Stimulated activated CD4-positive, alpha-beta T cell treated with anti-CD3 and anti-CD28 coated beads, TNF-alpha, amount 100 ng/mL, for 4 hours (primary cell): ENCODE data around the gene CLEC4C.
"Not testable (repeated sequence)": the region's sequence is repeated elsewhere in the genome, so short reads cannot be mapped to it uniquely, and the experiment has no call there.

Source experiments
- DNase-seq, 3 experiments: peaks; one replicate each; pipeline ENCODE4 v3.0.0-alpha.2; 2020; ENCODE audit warnings: low read depth in 3 of 3

The CLEC4C gene

GRCh38 chr12:7747246-7747645 is at the start of gene CLEC4C:
CLEC4C (minus strand) TSS chr12:7747375; CDS start chr12:7747348, 27 bp downstream.
- no peak for DNase-seq

GRCh38 chr12:7793211-7793610 is 46.0 kb upstream of the CLEC4C start:
- no peak for DNase-seq

- DNase-seq = not testable (repeated sequence)
These were observed 41.8 kb upstream of the CLEC4C start, which contains the start of gene NANOG for GRCh38 chr12:7788884-7789528. NANOG (plus strand) TSS chr12:7789402; CDS start chr12:7789615, 213 bp downstream.

- no peak for DNase-seq
These were observed 41.1 kb upstream of the CLEC4C start for GRCh38 chr12:7788294-7788660.

- DNase-seq = no peak
These were observed 40.6 kb upstream of the CLEC4C start for GRCh38 chr12:7787574-7788293.

GRCh38 chr12:7784701-7785100 is 37.5 kb upstream of the CLEC4C start:
- no peak for DNase-seq

GRCh38 chr12:7783433-7783832 is 36.3 kb upstream of the CLEC4C start:
- not testable (repeated sequence) for DNase-seq

GRCh38 chr12:7782055-7782454 is 34.9 kb upstream of the CLEC4C start:
- no peak for DNase-seq

- DNase-seq = no peak
These were observed 34.1 kb upstream of the CLEC4C start for GRCh38 chr12:7781274-7781673.

GRCh38 chr12:7769999-7770398 is 22.8 kb upstream of the CLEC4C start:
- DNase-seq = no peak

GRCh38 chr12:7758766-7759140 is 11.6 kb upstream of the CLEC4C start:
- no peak for DNase-seq

GRCh38 chr12:7756993-7757392 is 9.8 kb upstream of the CLEC4C start:
- no peak for DNase-seq

- not testable (repeated sequence) for DNase-seq
These were observed 8.5 kb upstream of the CLEC4C start for GRCh38 chr12:7755668-7756067.

GRCh38 chr12:7751941-7752922 is 5.1 kb upstream of the CLEC4C start:
- not testable (repeated sequence) for DNase-seq

- no peak for DNase-seq
These were observed 4.2 kb upstream of the CLEC4C start for GRCh38 chr12:7751394-7751793.

GRCh38 chr12:7750350-7750749 is 3.2 kb upstream of the CLEC4C start:
- DNase-seq = no peak

- no peak for DNase-seq
These were observed 2.3 kb upstream of the CLEC4C start for GRCh38 chr12:7749442-7749841.

GRCh38 chr12:7748852-7749251 is 1.7 kb upstream of the CLEC4C start:
- DNase-seq = no peak

- no peak for DNase-seq
These were observed 14.2 kb downstream of the CLEC4C start for GRCh38 chr12:7732993-7733392.

- no peak for DNase-seq
These were observed 15.7 kb downstream of the CLEC4C start for GRCh38 chr12:7731486-7731885.

GRCh38 chr12:7730984-7731383 is 16.2 kb downstream of the CLEC4C start:
- not testable (repeated sequence) for DNase-seq

GRCh38 chr12:7729746-7730145 is 17.4 kb downstream of the CLEC4C start:
- DNase-seq = no peak
